ENCODE data around the gene JARID2.

- no peak for TF ChIP-seq POLR2AphosphoS5 (IDR thresholded peaks at IDR 0.05; ENCODE audit: low read depth, low read length)
- no peak for TF ChIP-seq REST (IDR thresholded peaks at IDR 0.05; ENCODE audit: insufficient read depth in 1 of 2, low read depth in 2 of 2, low read length in 2 of 2)
- no peak for TF ChIP-seq FOXP2 (optimal IDR thresholded peaks at IDR 0.05; ENCODE audit: borderline replicate concordance, extremely low read depth, extremely low read length, insufficient read depth)
- TF ChIP-seq TAF1 (IDR thresholded peaks at IDR 0.05; ENCODE audit: borderline replicate concordance, insufficient read depth, low read length): no peak
These were observed 45.8 kb upstream of the JARID2 start for GRCh38 chr6:15200087-15200486.
